ENCODE measurements around the gene DHRS7C. TPM values are rescaled to one million over a fixed set of nuclear protein-coding genes. Genes with fewer than 3 reads are reported as not detected.

DHRS7C gene
- polyA plus RNA-seq, 1 donor from 2014 or later = not detected

- Histone ChIP-seq H3K27ac (ENCODE audit: low read length) (no peak overlapping the region), H3K4me3 (ENCODE audit: low read length) (no peak overlapping the region), H3K9ac (ENCODE audit: low read length) (no peak overlapping the region), H3K9me2 (ENCODE audit: insufficient read depth, low read length) (no peaks in the 10 kb centered on the region), H3K27me3 (ENCODE audit: insufficient read depth, low read depth, low read length) (no peaks in the 10 kb centered on the region), H3K79me2 (replicated peaks; ENCODE audit: insufficient read depth, low read length) (no peaks in the 10 kb centered on the region), H3K36me3 (ENCODE audit: insufficient read depth, low read length) (no peaks in the 10 kb centered on the region), H3K9me3 (ENCODE audit: low read length) (no peaks in the 10 kb centered on the region), H2AFZ (ENCODE audit: low read depth, low read length) (no peak overlapping the region), H4K20me1 (ENCODE audit: insufficient read depth) (no peaks in the 10 kb centered on the region), H3F3A (ENCODE audit: insufficient read depth, low read length, poor library complexity, severe bottlenecking) (no peaks in the 10 kb centered on the region), H3K4me2 (ENCODE audit: low read length) (no peak overlapping the region)
- TF ChIP-seq SMC3 (conservative IDR thresholded peaks at IDR 0.05; ENCODE audit: poor library complexity) (no peak), CTCF (IDR thresholded peaks at IDR 0.05; ENCODE audit: poor library complexity, severe bottlenecking) (no peak)
- TF ChIP-seq, protein P1, sequence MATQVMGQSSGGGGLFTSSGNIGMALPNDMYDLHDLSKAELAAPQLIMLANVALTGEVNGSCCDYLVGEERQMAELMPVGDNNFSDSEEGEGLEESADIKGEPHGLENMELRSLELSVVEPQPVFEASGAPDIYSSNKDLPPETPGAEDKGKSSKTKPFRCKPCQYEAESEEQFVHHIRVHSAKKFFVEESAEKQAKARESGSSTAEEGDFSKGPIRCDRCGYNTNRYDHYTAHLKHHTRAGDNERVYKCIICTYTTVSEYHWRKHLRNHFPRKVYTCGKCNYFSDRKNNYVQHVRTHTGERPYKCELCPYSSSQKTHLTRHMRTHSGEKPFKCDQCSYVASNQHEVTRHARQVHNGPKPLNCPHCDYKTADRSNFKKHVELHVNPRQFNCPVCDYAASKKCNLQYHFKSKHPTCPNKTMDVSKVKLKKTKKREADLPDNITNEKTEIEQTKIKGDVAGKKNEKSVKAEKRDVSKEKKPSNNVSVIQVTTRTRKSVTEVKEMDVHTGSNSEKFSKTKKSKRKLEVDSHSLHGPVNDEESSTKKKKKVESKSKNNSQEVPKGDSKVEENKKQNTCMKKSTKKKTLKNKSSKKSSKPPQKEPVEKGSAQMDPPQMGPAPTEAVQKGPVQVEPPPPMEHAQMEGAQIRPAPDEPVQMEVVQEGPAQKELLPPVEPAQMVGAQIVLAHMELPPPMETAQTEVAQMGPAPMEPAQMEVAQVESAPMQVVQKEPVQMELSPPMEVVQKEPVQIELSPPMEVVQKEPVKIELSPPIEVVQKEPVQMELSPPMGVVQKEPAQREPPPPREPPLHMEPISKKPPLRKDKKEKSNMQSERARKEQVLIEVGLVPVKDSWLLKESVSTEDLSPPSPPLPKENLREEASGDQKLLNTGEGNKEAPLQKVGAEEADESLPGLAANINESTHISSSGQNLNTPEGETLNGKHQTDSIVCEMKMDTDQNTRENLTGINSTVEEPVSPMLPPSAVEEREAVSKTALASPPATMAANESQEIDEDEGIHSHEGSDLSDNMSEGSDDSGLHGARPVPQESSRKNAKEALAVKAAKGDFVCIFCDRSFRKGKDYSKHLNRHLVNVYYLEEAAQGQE (IDR thresholded peaks at IDR 0.05; ENCODE audit: borderline replicate concordance) = no peak
Observed at GRCh38 chr17:9818760-9819159, 27.4 kb upstream of the DHRS7C start.

GRCh38 chr17:9817086-9817485 is 25.7 kb upstream of the DHRS7C start:
- no peaks in the 10 kb centered on the region for H3K36me3 ChIP-seq (ENCODE audit: insufficient read depth, low read length)
- no peak overlapping the region for H3K27ac ChIP-seq (ENCODE audit: low read length)
- no peaks in the 10 kb centered on the region for H4K20me1 ChIP-seq (ENCODE audit: insufficient read depth)
- H3K27me3 ChIP-seq (ENCODE audit: insufficient read depth, low read depth, low read length) = no peaks in the 10 kb centered on the region
- H3K9me2 ChIP-seq (ENCODE audit: insufficient read depth, low read length) = no peaks in the 10 kb centered on the region
- TF ChIP-seq SMC3 (conservative IDR thresholded peaks at IDR 0.05; ENCODE audit: poor library complexity) (no peak), RAD21 (conservative IDR thresholded peaks at IDR 0.05) (no peak), TAF1 (IDR thresholded peaks at IDR 0.05; ENCODE audit: low read depth) (no peak), MXI1 (conservative IDR thresholded peaks at IDR 0.05; ENCODE audit: poor library complexity, severe bottlenecking) (no peak), CTCF (IDR thresholded peaks at IDR 0.05; ENCODE audit: poor library complexity, severe bottlenecking) (no peak), EP300 (conservative IDR thresholded peaks at IDR 0.05; ENCODE audit: poor library complexity, severe bottlenecking) (no peak), EZH2 (IDR thresholded peaks at IDR 0.05; ENCODE audit: borderline replicate concordance, insufficient read depth, low read length, poor library complexity, severe bottlenecking) (no peak), POLR2AphosphoS5 (IDR thresholded peaks at IDR 0.05) (no peak)
- TF ChIP-seq, protein P1 (IDR thresholded peaks at IDR 0.05; ENCODE audit: borderline replicate concordance) = no peak
- no peak overlapping the region for H2AFZ ChIP-seq (ENCODE audit: low read depth, low read length)
- no peak overlapping the region for H3K4me2 ChIP-seq (ENCODE audit: low read length)
- H3K79me2 ChIP-seq (replicated peaks; ENCODE audit: insufficient read depth, low read length) = no peaks in the 10 kb centered on the region
- H3K4me3 ChIP-seq (ENCODE audit: low read length) = no peak overlapping the region
- no peak overlapping the region for H3K9ac ChIP-seq (ENCODE audit: low read length)
- no peaks in the 10 kb centered on the region for H3K9me3 ChIP-seq (ENCODE audit: low read length)
- H3F3A ChIP-seq (ENCODE audit: insufficient read depth, low read length, poor library complexity, severe bottlenecking) = no peaks in the 10 kb centered on the region
